IMR-90 (cell line): ENCODE results near the gene NANOS1. TPM values are rescaled to one million over a fixed set of nuclear protein-coding genes. Genes with fewer than 3 reads are reported as not detected.

Experiments
- ATAC-seq: fragments of 200-7000 bp; cut with Tn5 transposase; 2 replicates; pipeline ENCODE4 v1.9.1; 2020; ENCODE audit warnings: low read depth, mild to moderate bottlenecking, moderate library complexity
- BruUV-seq: library from RNA; stranded (reverse); fragments of 400-500 nt; replicated peaks from 2 replicates; lab custom pipeline; 2021; lab: Mats Ljungman, UMichigan
- CTCF ChIA-PET: fragments of 300-600 bp; formaldehyde crosslinking; extraction: SDS; loops from one replicate; lab custom pipeline; 2021; ENCODE audit warnings: antibody characterized with exemption; lab: Yijun Ruan, JAX
- POLR2A ChIA-PET: fragments of 300-600 bp; sonication (Branson Sonifier 250); formaldehyde crosslinking; loops from one replicate; lab custom pipeline; 2022; ENCODE audit warnings: antibody characterized with exemption; ENCODE audit not compliant: unreplicated experiment; lab: Charles Lee
- DNase-seq: peaks from one replicate; pipeline ENCODE4 v3.0.0; 2013
- H2AFZ ChIP-seq: replicated peaks from 2 replicates; pipeline ENCODE3; 2013; ENCODE audit warnings: low read length, mild to moderate bottlenecking; ENCODE audit not compliant: poor library complexity
- H2AK5ac ChIP-seq: 2 replicates; pipeline ENCODE4 v1.6.1; 2013; ENCODE audit warnings: low read depth, low read length, inconsistent platforms
- H2AK9ac ChIP-seq: replicated peaks from 2 replicates; pipeline ENCODE3; 2013; ENCODE audit warnings: mild to moderate bottlenecking, low read depth, low read length, moderate library complexity; ENCODE audit not compliant: poor library complexity
- H2BK120ac ChIP-seq: 2 replicates; pipeline ENCODE4 v1.6.1; 2013; ENCODE audit warnings: low read depth, low read length, inconsistent platforms
- H2BK15ac ChIP-seq: 3 replicates; pipeline ENCODE4 v1.6.1; 2013; ENCODE audit warnings: low read depth, low read length, inconsistent platforms
- H2BK20ac ChIP-seq: 2 replicates; pipeline ENCODE4 v1.6.1; 2013; ENCODE audit warnings: low read depth, mild to moderate bottlenecking, inconsistent platforms, low read length, moderate library complexity
- H2BK5ac ChIP-seq: 2 replicates; pipeline ENCODE4 v1.6.1; 2013; ENCODE audit warnings: mild to moderate bottlenecking, low read depth, low read length, inconsistent platforms; ENCODE audit not compliant: poor library complexity, severe bottlenecking
- H3K14ac ChIP-seq: replicated peaks from 2 replicates; pipeline ENCODE4 v1.6.1; 2013; ENCODE audit warnings: low read depth, low read length, inconsistent platforms
- H3K18ac ChIP-seq: 2 replicates; pipeline ENCODE4 v1.6.1; 2013; ENCODE audit warnings: low read depth, low read length, control low read depth
- H3K23ac ChIP-seq: 2 replicates; pipeline ENCODE4 v1.6.1; 2013; ENCODE audit warnings: low read depth, low read length, inconsistent platforms
- H3K27ac ChIP-seq: 2 replicates; pipeline ENCODE4 v1.5.1; 2013; ENCODE audit warnings: mild to moderate bottlenecking, control low read depth, low read length; ENCODE audit not compliant: insufficient read depth
- H3K27me3 ChIP-seq: 2 replicates; pipeline ENCODE4 v1.6.1; 2013; ENCODE audit warnings: low read length; ENCODE audit not compliant: control insufficient read depth, insufficient read depth
- H3K36me3 ChIP-seq: 2 replicates; pipeline ENCODE4 v1.6.1; 2013; ENCODE audit warnings: low read length, mixed read lengths; ENCODE audit not compliant: control insufficient read depth, insufficient read depth
- H3K4ac ChIP-seq: 2 replicates; pipeline ENCODE4 v1.6.1; 2013; ENCODE audit warnings: low read depth, low read length, inconsistent platforms
- H3K4me1 ChIP-seq: 2 replicates; pipeline ENCODE4 v1.6.1; 2013; ENCODE audit warnings: low read length, mixed read lengths; ENCODE audit not compliant: control insufficient read depth, insufficient read depth
- H3K4me2 ChIP-seq: 2 replicates; pipeline ENCODE4 v1.6.1; 2013; ENCODE audit warnings: low read depth, mild to moderate bottlenecking, control low read depth, low read length, moderate library complexity
- H3K4me3 ChIP-seq: 2 replicates; pipeline ENCODE4 v1.5.1; 2013; ENCODE audit warnings: low read depth, mild to moderate bottlenecking, control low read depth, low read length, moderate library complexity; ENCODE audit not compliant: insufficient read depth
- H3K56ac ChIP-seq: 2 replicates; pipeline ENCODE4 v1.6.1; 2013; ENCODE audit warnings: low read length, inconsistent platforms; ENCODE audit not compliant: insufficient read depth; ENCODE audit errors: extremely low read depth
- H3K79me1 ChIP-seq, 2 experiments: 2 replicates each; pipeline ENCODE4 v1.6.1; 2013; ENCODE audit warnings: low read length in 2 of 2, inconsistent platforms in 1 of 2, low read depth in 1 of 2
- H3K9ac ChIP-seq: 2 replicates; pipeline ENCODE4 v1.6.1; 2013; ENCODE audit warnings: low read depth, low read length, control low read depth
- H3K9me1 ChIP-seq: 2 replicates; pipeline ENCODE4 v1.6.1; 2013; ENCODE audit warnings: low read length, inconsistent platforms; ENCODE audit not compliant: insufficient read depth
- H3K9me3 ChIP-seq: 2 replicates; pipeline ENCODE4 v1.6.1; 2013; ENCODE audit warnings: low read length; ENCODE audit not compliant: control insufficient read depth, insufficient read depth
- H4K20me1 ChIP-seq: 2 replicates; pipeline ENCODE4 v1.6.1; 2013; ENCODE audit warnings: low read length, inconsistent platforms; ENCODE audit not compliant: insufficient read depth
- H4K5ac ChIP-seq: 2 replicates; pipeline ENCODE4 v1.6.1; 2013; ENCODE audit warnings: mild to moderate bottlenecking, low read depth, low read length, control low read depth
- H4K8ac ChIP-seq, 2 experiments: 2 replicates each; pipeline ENCODE4 v1.6.1; 2013; ENCODE audit warnings: low read depth in 2 of 2, low read length in 2 of 2, control low read depth in 1 of 2, inconsistent platforms in 1 of 2
- H4K91ac ChIP-seq: 2 replicates; pipeline ENCODE4 v1.6.1; 2013; ENCODE audit warnings: low read depth, low read length, inconsistent platforms; ENCODE audit not compliant: insufficient read depth
- BHLHE40 ChIP-seq: fragments of 150-350 bp; IDR thresholded peaks from 2 replicates; pipeline ENCODE4 v1.6.1; 2016; ENCODE audit warnings: mild to moderate bottlenecking, low read depth, low read length
- CTCF ChIP-seq: conservative IDR thresholded peaks from 2 replicates; pipeline ENCODE4 v1.5.1; 2012; ENCODE audit warnings: mild to moderate bottlenecking, low read depth, low read length, improper control_type of control experiment
- MAZ ChIP-seq: IDR thresholded peaks from 2 replicates; pipeline ENCODE4 v1.6.1; 2012; ENCODE audit warnings: low read depth, mild to moderate bottlenecking, low read length, improper control_type of control experiment, moderate library complexity, borderline replicate concordance
- MXI1 ChIP-seq: IDR thresholded peaks from 2 replicates; pipeline ENCODE4 v1.6.1; 2012; ENCODE audit warnings: low read depth, mild to moderate bottlenecking, low read length, moderate library complexity, borderline replicate concordance
- POLR2A ChIP-seq: IDR thresholded peaks from 2 replicates; pipeline ENCODE4 v1.6.1; 2012; ENCODE audit warnings: mild to moderate bottlenecking, low read depth, low read length
- RAD21 ChIP-seq: IDR thresholded peaks from 2 replicates; pipeline ENCODE4 v1.6.1; 2012; ENCODE audit warnings: low read length, improper control_type of control experiment
- SMC3 ChIP-seq: fragments of 150-350 bp; IDR thresholded peaks from 2 replicates; pipeline ENCODE4 v1.6.1; 2016; ENCODE audit warnings: low read depth, mild to moderate bottlenecking, antibody characterized with exemption, low read length, moderate library complexity
- WGBS, 2 experiments: methylation state at CpG; one replicate each; pipeline versions ENCODE4 v1.1.5 to v1.1.7; 2013; ENCODE audit warnings: missing lambda C conversion rate in 2 of 2; ENCODE audit not compliant: insufficient read length in 1 of 2; ENCODE audit errors: extremely low coverage in 2 of 2; 5-methylcytosine and 5-hydroxymethylcytosine counted together
- dilution Hi-C: fragments of 300-500 bp; cut with HindIII; formaldehyde crosslinking; loops from one replicate; pipeline ENCODE4 v1.14.3; 2018; ENCODE audit warnings: low sequenced_read_pairs; ENCODE audit not compliant: unreplicated experiment
- in situ Hi-C: fragments of 300-500 bp; cut with MboI; formaldehyde crosslinking; loops from 3 replicates; pipeline ENCODE4 v1.14.3; 2019; ENCODE audit warnings: low sequenced_read_pairs, inconsistent platforms, mixed read lengths
- intact Hi-C: fragments of 100-400 bp; cut with micrococcal nuclease; formaldehyde crosslinking; loops from 2 replicates; pipeline ENCODE4 v1.10.0; 2022
- polyA plus RNA-seq, 3 experiments: library from polyadenylated mRNA; depleted of rRNA; stranded (reverse); fragments of >200 nt; gene quantifications; 2 replicates each; pipeline ENCODE4 v1.2.3, GENCODE V29; 2012; ENCODE audit warnings: low replicate concordance in 1 of 3
- total RNA-seq: library from RNA; depleted of rRNA; stranded (reverse); fragments of >200 nt; gene quantifications from 2 replicates; pipeline ENCODE4 v1.2.3, GENCODE V29; 2012

Gene NANOS1
- total and polyA plus RNA-seq, 2 of the 4 experiments (the other 2 are of a cell fraction) = under 0.01 to 0.12 TPM

- no peak overlapping the region for H4K5ac ChIP-seq
- no peak overlapping the region for H2AFZ ChIP-seq
- H4K91ac ChIP-seq = no peak overlapping the region
- peaks cover 64% of the 10 kb centered on the region for H4K20me1 ChIP-seq
- no peak overlapping the region for H3K4me3 ChIP-seq
- H3K4me1 ChIP-seq = no peaks in the 10 kb centered on the region; the same call in 1 of the 2 replicates
- H3K18ac ChIP-seq = no peak overlapping the region
- no peak overlapping the region for H2BK15ac ChIP-seq
- H3K9me3 ChIP-seq = no peaks in the 10 kb centered on the region
- H4K8ac ChIP-seq = no peak overlapping the region
- WGBS, 2 experiments = 96 to 100% methylated on average over 5 to 7 of the region's 14 CpGs
- no peak overlapping the region for H3K4me2 ChIP-seq
- intact Hi-C loops = no loop called here
- BruUV-seq = no TSS peak
- in situ Hi-C loops = no loop called here
- no peak overlapping the region for H2BK120ac ChIP-seq
- no peak overlapping the region for H3K56ac ChIP-seq
- no peak overlapping the region for H3K14ac ChIP-seq
- H2BK20ac ChIP-seq = no peak overlapping the region
- peaks cover 35 to 55% of the 10 kb centered on the region in 2 experiments for H3K79me1 ChIP-seq
- H2AK9ac ChIP-seq = no peak overlapping the region
- H3K27ac ChIP-seq = no peak overlapping the region
- H2BK5ac ChIP-seq = no peak overlapping the region
- CTCF ChIA-PET = no interaction called here
- H3K36me3 ChIP-seq = peaks cover 73% of the 10 kb centered on the region
- H3K23ac ChIP-seq = no peak overlapping the region
- TF ChIP-seq BHLHE40 = no peak
- TF ChIP-seq CTCF = no peak
- no peak for TF ChIP-seq SMC3
- TF ChIP-seq MAZ = no peak
- TF ChIP-seq RAD21 = no peak
- TF ChIP-seq MXI1 = no peak
- no peak for TF ChIP-seq POLR2A
- H3K27me3 ChIP-seq = no peaks in the 10 kb centered on the region
- no peak overlapping the region for H2AK5ac ChIP-seq
- ATAC-seq (no peak), DNase-seq (no peak)
- dilution Hi-C loops = no loop called here
- POLR2A ChIA-PET = no interaction called here
- no peak overlapping the region for H3K9ac ChIP-seq
- no peaks in the 10 kb centered on the region for H3K9me1 ChIP-seq
- H3K4ac ChIP-seq = no peak overlapping the region
Observed at GRCh38 chr10:119049777-119050176, 20.3 kb downstream of the NANOS1 start.
